ENCODE results near the gene KIAA0232. TPM values are rescaled to one million over a fixed set of nuclear protein-coding genes. Genes with fewer than 3 reads are reported as not detected.
A peak's percentile ranks its signal among the peaks of the same experiment; 100 is the strongest.
"Not testable (repeated sequence)": the region's sequence is repeated elsewhere in the genome, so short reads cannot be mapped to it uniquely, and the experiment has no call there.

The KIAA0232 gene
- total RNA-seq, 4 donors from 2014 or later, result 39.1 to 66.4 (median 60.4) TPM

- TF ChIP-seq POLR2A (IDR thresholded peaks at IDR 0.05) (no peak), CTCF (IDR thresholded peaks at IDR 0.05 in 4 of 5, conservative IDR thresholded peaks at IDR 0.05 in 1 of 5) (no peak)
- in situ Hi-C loops (cut with MboI; ENCODE audit: low sequenced_read_pairs in 4 of 4), result no loop called here
- Histone ChIP-seq H3K36me3 (no peaks in the 10 kb centered on the region), H3K9me3 (no peaks in the 10 kb centered on the region), H3K4me1 (peaks cover 4% of the 10 kb centered on the region in 2 donors), H3K27ac (no peak overlapping the region), H3K4me3 (no peak overlapping the region), H3K27me3 (no peaks in the 10 kb centered on the region)
- no peak for DNase-seq
- no peak for ATAC-seq
- intact Hi-C loops (cut with DNase I; ENCODE audit: low total_unique reads), result no loop called here
Measured at GRCh38 chr4:6754481-6755087, 27.9 kb upstream of the KIAA0232 start.

- H3K36me3 ChIP-seq, result no peaks in the 10 kb centered on the region
- in situ Hi-C loops (cut with MboI; ENCODE audit: low sequenced_read_pairs in 4 of 4) (no loop called here), intact Hi-C loops (cut with DNase I; ENCODE audit: low total_unique reads) (no loop called here)
- DNase-seq (no peak), ATAC-seq (no peak)
- H3K27ac ChIP-seq, result no peak overlapping the region
- TF ChIP-seq CTCF (IDR thresholded peaks at IDR 0.05 in 4 of 5, conservative IDR thresholded peaks at IDR 0.05 in 1 of 5) (no peak), POLR2A (IDR thresholded peaks at IDR 0.05) (no peak)
- H3K4me1 ChIP-seq, result no peaks in the 10 kb centered on the region
- no peaks in the 10 kb centered on the region for H3K27me3 ChIP-seq
- H3K4me3 ChIP-seq, result no peak overlapping the region
- no peaks in the 10 kb centered on the region for H3K9me3 ChIP-seq
Measured at GRCh38 chr4:6755088-6755753, 27.3 kb upstream of the KIAA0232 start.

GRCh38 chr4:6756345-6756744, 26.2 kb upstream of the KIAA0232 start:
- H3K36me3 ChIP-seq; H3K9me3 ChIP-seq; H3K4me3 ChIP-seq; DNase-seq; H3K27ac ChIP-seq; H3K4me1 ChIP-seq; in situ Hi-C loops (cut with MboI; ENCODE audit: low sequenced_read_pairs in 4 of 4); H3K27me3 ChIP-seq; ATAC-seq; intact Hi-C loops (cut with DNase I; ENCODE audit: low total_unique reads): not testable (repeated sequence)

GRCh38 chr4:6758728-6759127, 23.8 kb upstream of the KIAA0232 start:
- TF ChIP-seq CTCF (IDR thresholded peaks at IDR 0.05 in 4 of 5, conservative IDR thresholded peaks at IDR 0.05 in 1 of 5) (no peak), POLR2A (IDR thresholded peaks at IDR 0.05) (no peak)
- ATAC-seq (no peak), DNase-seq (no peak)
- no peak overlapping the region for H3K27ac ChIP-seq
- no peaks in the 10 kb centered on the region for H3K36me3 ChIP-seq
- no peaks in the 10 kb centered on the region for H3K27me3 ChIP-seq
- H3K4me3 ChIP-seq, result no peak overlapping the region
- in situ Hi-C loops (cut with MboI; ENCODE audit: low sequenced_read_pairs in 4 of 4), result no loop called here
- no peaks in the 10 kb centered on the region for H3K4me1 ChIP-seq
- intact Hi-C loops (cut with DNase I; ENCODE audit: low total_unique reads), result no loop called here
- H3K9me3 ChIP-seq, result no peaks in the 10 kb centered on the region

GRCh38 chr4:6760865-6761264, 21.7 kb upstream of the KIAA0232 start:
- no peaks in the 10 kb centered on the region for H3K36me3 ChIP-seq
- TF ChIP-seq CTCF (IDR thresholded peaks at IDR 0.05 in 4 of 5, conservative IDR thresholded peaks at IDR 0.05 in 1 of 5) (no peak), POLR2A (IDR thresholded peaks at IDR 0.05) (no peak)
- H3K27me3 ChIP-seq, result no peaks in the 10 kb centered on the region
- H3K4me1 ChIP-seq, result no peaks in the 10 kb centered on the region
- in situ Hi-C loops (cut with MboI; ENCODE audit: low sequenced_read_pairs in 4 of 4) (no loop called here), intact Hi-C loops (cut with DNase I; ENCODE audit: low total_unique reads) (no loop called here)
- no peaks in the 10 kb centered on the region for H3K9me3 ChIP-seq
- peak in 1 of 2 donors; percentile 5 for DNase-seq
- H3K27ac ChIP-seq, result no peak overlapping the region
- ATAC-seq, result no peak
- no peak overlapping the region for H3K4me3 ChIP-seq
